ENCODE results near the gene ANKRD10.
A peak's percentile ranks its signal among the peaks of the same experiment; 100 is the strongest.
"Not testable (repeated sequence)": the region's sequence is repeated elsewhere in the genome, so short reads cannot be mapped to it uniquely, and the experiment has no call there.

Gene ANKRD10

GRCh38 chr13:110915057-110915873, at the start of gene ANKRD10:
Gene ANKRD10, minus strand, starts transcription at chr13:110915069. Its CDS starts 135 bp downstream, at chr13:110914934.
- Mint-ChIP-seq H3K9me3 (no peaks in the 10 kb centered on the region), H3K36me3 (peaks cover 21% of the 10 kb centered on the region), H3K4me1 (peaks cover 42% of the 10 kb centered on the region), H3K27me3 (no peaks in the 10 kb centered on the region), H3K27ac (peak within 1 kb of the TSS; percentile 97), H3K4me3 (peak within 1 kb of the TSS; percentile 92)
- CTCF ChIA-PET: interaction anchor here (0.6 to 1.7 kb wide), 4 partner anchors 11 to 152 kb away, joined by 3 to 10 read pairs (median 6); no protein-coding TSS in a partner anchor
- peak; percentile 97 for DNase-seq

DNA sequence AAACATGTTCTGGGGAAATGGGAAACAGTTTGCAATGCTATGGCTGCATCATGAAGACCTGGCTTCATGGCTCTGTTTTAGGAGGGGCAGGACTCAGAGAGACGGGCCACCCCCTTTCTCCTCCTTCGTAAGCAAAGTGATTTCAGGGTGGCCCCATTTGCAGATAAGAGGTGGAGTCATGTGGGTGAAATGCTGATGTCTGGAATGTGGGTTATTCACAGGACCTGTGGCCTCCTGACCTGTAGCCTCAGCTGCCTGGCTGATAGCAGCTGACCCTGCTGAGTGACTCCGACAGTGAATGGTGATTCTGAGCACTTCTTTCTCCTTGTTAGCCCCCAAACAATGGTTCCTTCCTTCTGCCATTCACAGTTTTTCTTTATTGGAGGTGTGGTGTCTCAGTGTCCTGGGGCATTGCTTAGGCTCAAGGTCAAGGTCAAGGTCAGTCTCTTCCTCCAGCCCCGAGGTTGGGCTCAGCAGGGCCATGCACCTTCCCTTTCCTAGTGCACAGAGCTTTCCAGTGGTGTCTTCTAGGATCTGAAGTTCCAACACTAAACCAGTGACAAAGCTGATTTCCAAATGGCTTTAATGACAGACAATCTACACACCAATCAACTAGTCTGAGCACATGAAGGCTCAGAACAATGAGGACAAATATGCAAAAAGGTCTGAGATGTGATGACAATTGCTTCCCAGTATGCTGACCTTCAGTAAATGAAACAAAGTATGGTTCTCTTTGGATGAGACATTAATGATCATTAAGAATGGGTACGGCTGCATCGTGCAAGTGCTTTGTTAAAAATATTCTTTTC, 49.6 kb upstream of the ANKRD10 start:
- H3K4me3 Mint-ChIP-seq: no peak overlapping the region
- peaks cover 41% of the 10 kb centered on the region for H3K9me3 Mint-ChIP-seq
- no peaks in the 10 kb centered on the region for H3K27me3 Mint-ChIP-seq
- peaks cover 17% of the 10 kb centered on the region for H3K4me1 Mint-ChIP-seq
- peaks cover 1% of the 10 kb centered on the region for H3K36me3 Mint-ChIP-seq
- CTCF ChIA-PET: no interaction called here
- DNase-seq: no peak
- H3K27ac Mint-ChIP-seq: peak overlapping the region; percentile 78

GRCh38 chr13:110963554-110963970, 48.7 kb upstream of the ANKRD10 start:
- H3K9me3 Mint-ChIP-seq: peaks cover 41% of the 10 kb centered on the region
- no peak overlapping the region for H3K27ac Mint-ChIP-seq

DNA sequence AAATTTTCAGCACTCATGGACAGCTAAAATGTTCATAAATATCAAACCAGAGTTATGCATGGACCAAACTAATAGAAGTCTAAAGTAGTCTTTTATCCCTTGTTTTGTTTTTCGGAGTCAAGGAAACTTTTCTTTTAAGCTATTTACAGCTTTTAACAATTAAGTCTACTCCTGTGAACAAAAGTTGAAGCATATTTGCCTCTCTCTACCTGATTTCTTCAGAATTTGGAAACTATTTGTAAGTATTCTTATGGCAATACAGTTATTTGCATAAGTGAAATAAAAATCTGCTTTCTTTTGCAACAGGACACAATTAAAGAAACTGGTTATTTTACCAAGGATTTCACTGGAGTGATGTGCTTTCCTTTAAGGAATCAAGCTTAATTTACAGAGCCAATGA, 47.1 kb upstream of the ANKRD10 start:
- DNase-seq: no peak
- CTCF ChIA-PET: no interaction called here
- Mint-ChIP-seq H3K36me3 (peaks cover 1% of the 10 kb centered on the region), H3K27ac (no peak overlapping the region), H3K4me1 (peaks cover 17% of the 10 kb centered on the region), H3K27me3 (no peaks in the 10 kb centered on the region), H3K9me3 (peaks cover 38% of the 10 kb centered on the region), H3K4me3 (no peak overlapping the region)

More at GRCh38 chr13:110963554-110963970, 48.7 kb upstream of the ANKRD10 start:
- DNase-seq: no peak
- CTCF ChIA-PET: no interaction called here
- Mint-ChIP-seq H3K27me3 (no peaks in the 10 kb centered on the region), H3K36me3 (peaks cover 1% of the 10 kb centered on the region), H3K4me3 (no peak overlapping the region), H3K4me1 (peaks cover 17% of the 10 kb centered on the region)

DNA sequence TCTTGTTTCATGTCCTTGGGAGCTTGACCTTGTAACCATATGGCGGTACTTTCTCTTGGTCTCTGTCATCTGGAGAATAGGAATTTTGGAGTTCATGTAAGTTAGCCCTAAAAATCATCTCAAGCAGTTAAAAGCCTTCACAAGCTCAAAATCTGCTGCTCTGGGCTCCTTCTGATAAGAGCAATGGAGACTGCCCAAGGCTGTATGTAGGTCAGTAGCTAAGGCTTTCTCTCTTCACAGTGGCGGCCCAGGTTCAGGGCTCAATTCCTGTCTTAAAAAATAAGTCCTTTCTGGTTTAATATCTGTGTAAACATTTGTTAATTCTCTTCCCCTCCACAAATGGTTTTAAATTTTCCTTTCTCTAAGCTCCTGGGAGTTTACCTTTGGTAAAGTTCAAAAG, 45.3 kb upstream of the ANKRD10 start:
- DNase-seq: no peak
- H3K27ac Mint-ChIP-seq: no peak overlapping the region
- H3K4me3 Mint-ChIP-seq: no peak overlapping the region
- no peaks in the 10 kb centered on the region for H3K27me3 Mint-ChIP-seq
- H3K9me3 Mint-ChIP-seq: peaks cover 22% of the 10 kb centered on the region
- CTCF ChIA-PET: no interaction called here
- H3K4me1 Mint-ChIP-seq: peaks cover 11% of the 10 kb centered on the region
- H3K36me3 Mint-ChIP-seq: peaks cover 1% of the 10 kb centered on the region

DNA sequence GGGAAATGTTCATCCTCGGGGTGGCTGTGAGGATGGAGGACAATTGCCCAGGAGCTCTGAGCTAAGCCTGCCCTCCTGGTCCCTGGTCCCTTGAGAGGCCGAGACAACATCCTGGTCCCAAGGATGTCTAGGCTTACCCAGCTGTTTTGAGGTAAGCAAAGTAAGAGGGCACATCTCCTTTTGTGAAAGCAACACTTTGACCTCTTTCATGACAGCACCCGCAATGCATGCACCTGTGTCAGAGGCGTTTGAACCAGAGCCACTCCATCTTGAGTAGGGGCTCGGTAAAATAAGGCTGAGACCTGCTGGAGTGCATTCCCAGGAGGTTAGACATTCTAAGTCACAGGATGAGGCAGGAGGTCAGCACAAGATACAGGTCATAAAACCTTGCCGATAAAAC, 43.1 kb upstream of the ANKRD10 start:
- H3K9me3 Mint-ChIP-seq: peaks cover 8% of the 10 kb centered on the region
- no peak overlapping the region for H3K4me3 Mint-ChIP-seq
- H3K27me3 Mint-ChIP-seq: no peaks in the 10 kb centered on the region
- H3K4me1 Mint-ChIP-seq: no peaks in the 10 kb centered on the region
- no peak for DNase-seq
- CTCF ChIA-PET: no interaction called here
- H3K27ac Mint-ChIP-seq: no peak overlapping the region
- no peaks in the 10 kb centered on the region for H3K36me3 Mint-ChIP-seq

- H3K27ac Mint-ChIP-seq: no peak overlapping the region
- H3K36me3 Mint-ChIP-seq: no peaks in the 10 kb centered on the region
- H3K27me3 Mint-ChIP-seq: no peaks in the 10 kb centered on the region
- H3K4me3 Mint-ChIP-seq: no peak overlapping the region
- DNase-seq: no peak
- CTCF ChIA-PET: no interaction called here
- H3K9me3 Mint-ChIP-seq: peaks cover 5% of the 10 kb centered on the region
- no peaks in the 10 kb centered on the region for H3K4me1 Mint-ChIP-seq
Observed at GRCh38 chr13:110957181-110957884, 42.5 kb upstream of the ANKRD10 start.

DNA sequence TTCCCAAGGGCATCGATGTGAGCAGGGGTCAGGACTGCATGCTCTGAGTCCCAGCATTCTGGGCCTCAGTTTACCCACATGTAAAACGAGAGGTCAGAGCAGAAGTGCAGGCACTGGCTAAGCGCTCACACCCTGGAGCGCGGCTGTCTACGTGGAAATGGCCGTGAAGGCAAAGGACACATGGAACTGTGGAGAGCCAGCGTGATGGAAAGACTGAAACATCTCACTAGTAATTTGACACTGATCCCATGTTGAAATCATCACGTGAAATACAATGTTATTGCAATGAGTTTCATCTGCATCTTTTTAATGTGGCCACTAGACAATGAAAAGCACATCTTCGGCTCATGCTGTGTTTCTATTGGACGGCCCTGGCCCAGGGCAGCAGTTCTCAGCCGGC, 41.3 kb upstream of the ANKRD10 start:
- CTCF ChIA-PET, H3K4me1 Mint-ChIP-seq, DNase-seq, H3K9me3 Mint-ChIP-seq, H3K27ac Mint-ChIP-seq, H3K4me3 Mint-ChIP-seq, H3K36me3 Mint-ChIP-seq, H3K27me3 Mint-ChIP-seq: not testable (repeated sequence)

- H3K4me1 Mint-ChIP-seq, CTCF ChIA-PET, DNase-seq, H3K9me3 Mint-ChIP-seq, H3K4me3 Mint-ChIP-seq, H3K27me3 Mint-ChIP-seq, H3K27ac Mint-ChIP-seq, H3K36me3 Mint-ChIP-seq: not testable (repeated sequence)
Observed at GRCh38 chr13:110955608-110956007, 40.7 kb upstream of the ANKRD10 start.

- H3K4me3 Mint-ChIP-seq, H3K9me3 Mint-ChIP-seq, H3K27ac Mint-ChIP-seq, DNase-seq, H3K4me1 Mint-ChIP-seq, CTCF ChIA-PET, H3K27me3 Mint-ChIP-seq, H3K36me3 Mint-ChIP-seq: not testable (repeated sequence)
Observed at GRCh38 chr13:110955072-110955503, 40.2 kb upstream of the ANKRD10 start.

DNA sequence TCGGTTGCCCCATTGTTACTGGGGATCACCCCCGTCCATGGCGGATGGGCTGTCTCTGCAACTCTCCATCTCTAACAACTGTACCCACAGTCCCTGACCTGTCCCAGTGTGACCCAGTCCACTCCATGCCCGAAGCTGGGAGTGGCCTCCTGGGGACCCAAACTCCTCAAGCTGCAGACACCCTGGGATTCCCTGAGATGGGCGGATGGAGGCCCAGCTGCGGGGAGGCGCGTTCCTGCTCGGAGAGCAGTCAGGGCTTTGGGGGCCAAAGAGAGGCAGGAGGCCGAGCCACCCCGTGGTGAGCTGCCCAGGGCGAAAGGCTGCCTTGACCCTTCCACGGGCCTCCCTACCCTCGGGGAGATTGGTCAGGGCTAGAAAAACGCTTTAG, 39.7 kb upstream of the ANKRD10 start:
- H3K36me3 Mint-ChIP-seq, H3K4me1 Mint-ChIP-seq, DNase-seq, H3K27ac Mint-ChIP-seq, CTCF ChIA-PET, H3K9me3 Mint-ChIP-seq, H3K4me3 Mint-ChIP-seq, H3K27me3 Mint-ChIP-seq: not testable (repeated sequence)

DNA sequence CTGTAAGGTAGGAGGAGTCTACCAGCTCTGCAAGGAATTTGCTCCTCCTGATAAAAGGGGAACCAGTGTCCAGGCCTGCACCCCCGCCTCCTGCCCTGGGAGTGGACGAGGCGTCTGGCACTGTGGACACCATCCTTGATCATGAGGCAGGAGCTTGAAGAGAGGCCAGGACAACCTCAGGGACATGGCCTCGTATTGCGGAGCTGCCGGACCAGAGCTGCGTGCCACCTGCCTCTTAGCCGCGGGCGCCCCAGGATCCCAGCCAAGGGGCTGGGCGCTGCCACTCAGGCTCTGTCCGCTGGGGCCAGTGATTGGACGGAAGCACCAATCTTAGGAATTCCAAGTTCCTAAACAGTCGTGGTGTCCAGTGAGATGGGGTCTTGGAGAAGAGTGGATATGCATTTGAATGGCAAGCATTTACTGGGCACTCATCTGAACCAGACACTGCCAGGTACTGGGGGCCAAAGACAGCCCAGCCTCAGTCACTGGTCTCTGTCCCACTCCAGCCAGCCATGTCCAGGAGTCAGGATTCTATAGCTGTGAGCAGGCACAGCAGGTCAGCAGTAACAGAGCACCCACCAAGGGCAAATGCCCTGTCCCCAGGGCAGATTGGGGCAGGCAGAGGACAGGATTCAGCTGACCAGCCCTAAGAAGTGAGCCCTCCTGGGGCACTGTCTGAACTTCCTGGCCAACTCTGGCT, 39.1 kb upstream of the ANKRD10 start:
- Mint-ChIP-seq H3K4me3 (no peak overlapping the region), H3K9me3 (no peaks in the 10 kb centered on the region), H3K27me3 (no peaks in the 10 kb centered on the region), H3K4me1 (no peaks in the 10 kb centered on the region), H3K27ac (no peak overlapping the region), H3K36me3 (no peaks in the 10 kb centered on the region)
- CTCF ChIA-PET: no interaction called here
- DNase-seq: no peak

DNA sequence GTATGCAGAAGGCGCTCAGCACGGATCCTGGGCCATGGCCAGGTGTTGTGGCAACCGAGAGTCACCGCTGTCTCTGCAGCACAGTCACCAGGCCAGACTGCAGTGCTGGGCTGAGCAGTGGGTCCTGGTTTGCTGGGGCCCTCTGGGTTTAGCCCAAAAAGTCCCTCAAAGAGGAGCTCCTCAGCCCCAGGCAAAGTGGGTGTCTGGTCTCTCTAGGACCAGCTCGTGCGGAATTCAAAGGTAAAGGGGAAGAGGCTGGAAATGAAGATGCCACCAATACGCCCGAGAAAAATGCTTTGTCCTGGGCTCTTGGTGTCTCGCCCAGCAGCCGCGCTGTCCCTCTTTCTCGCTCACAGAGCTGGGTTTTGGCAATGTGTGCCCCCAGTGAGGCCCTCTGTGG, 38.5 kb upstream of the ANKRD10 start:
- no peak overlapping the region for H3K27ac Mint-ChIP-seq
- no peaks in the 10 kb centered on the region for H3K36me3 Mint-ChIP-seq
- no peak for DNase-seq
- H3K4me1 Mint-ChIP-seq: no peaks in the 10 kb centered on the region
- CTCF ChIA-PET: no interaction called here
- H3K4me3 Mint-ChIP-seq: no peak overlapping the region
- H3K27me3 Mint-ChIP-seq: no peaks in the 10 kb centered on the region
- no peaks in the 10 kb centered on the region for H3K9me3 Mint-ChIP-seq

- H3K36me3 Mint-ChIP-seq, H3K27ac Mint-ChIP-seq, H3K9me3 Mint-ChIP-seq, DNase-seq, H3K27me3 Mint-ChIP-seq, H3K4me3 Mint-ChIP-seq, CTCF ChIA-PET, H3K4me1 Mint-ChIP-seq: not testable (repeated sequence)
Observed at GRCh38 chr13:110952135-110952534, 37.3 kb upstream of the ANKRD10 start.
